ENCODE results near the gene ACKR2. TPM values are rescaled to one million over a fixed set of nuclear protein-coding genes. Genes with fewer than 3 reads are reported as not detected.

The ACKR2 gene
- total and polyA plus RNA-seq, 7 experiments from 2014 or later: 0.45 to 1.1 (median 0.65) TPM; not detected in 2

DNA sequence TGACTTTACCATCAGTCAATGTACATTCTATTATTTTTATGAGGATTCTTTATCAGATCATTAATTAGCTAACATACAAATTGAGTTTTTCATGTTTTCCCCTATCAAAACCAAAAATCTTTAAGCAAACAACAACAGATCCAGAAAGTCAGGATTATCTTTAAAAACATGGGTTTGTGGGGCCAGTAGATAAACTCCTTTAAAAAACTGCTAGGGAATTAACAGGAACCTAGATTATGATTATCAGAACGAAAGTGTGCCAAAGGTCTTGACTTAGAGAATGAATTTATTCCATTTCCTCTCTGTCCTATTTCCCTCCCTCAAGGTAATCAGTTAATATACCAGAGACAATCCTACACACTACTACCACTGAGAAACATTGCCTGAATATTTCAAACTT is 23.0 kb upstream of the ACKR2 start:
- no peaks in the 10 kb centered on the region for H3K9me3 Mint-ChIP-seq
- peaks cover 2 to 13% (median 9%) of the 10 kb centered on the region in 7 donors for H3K4me1 Mint-ChIP-seq
- H3K36me3 ChIP-seq (ENCODE audit: control insufficient read depth in 2 of 3, insufficient read depth in 3 of 3, low read length in 3 of 3): peaks cover 0 to 7% (median 0%) of the 10 kb centered on the region in 3 experiments
- POLR2A ChIA-PET: no interaction called here
- no peak overlapping the region for H3K4me3 Mint-ChIP-seq
- no peaks in the 10 kb centered on the region for H3K9me3 ChIP-seq (ENCODE audit: control insufficient read depth in 2 of 3, low read length in 3 of 3)
- H3K27ac Mint-ChIP-seq: no peak overlapping the region
- intact Hi-C loops (cut with micrococcal nuclease): loop anchor here in 1 of 2 donors (10.0 kb wide), 1 partner anchor 719 kb away; no protein-coding TSS in a partner anchor
- no peak overlapping the region for H3K4me3 ChIP-seq (ENCODE audit: low read length)
- DNase-seq (no peak), ATAC-seq (no peak)
- H3K27me3 Mint-ChIP-seq: no peaks in the 10 kb centered on the region
- CTCF ChIA-PET: no interaction called here
- peaks cover 0 to 30% (median 14%) of the 10 kb centered on the region in 5 donors for H3K36me3 Mint-ChIP-seq
- no peak overlapping the region for H3K27ac ChIP-seq (ENCODE audit: low read depth, low read length)
- H3K27me3 ChIP-seq (ENCODE audit: control insufficient read depth in 2 of 2, insufficient read depth in 2 of 2, low read length in 2 of 2): no peaks in the 10 kb centered on the region
- H3K4me1 ChIP-seq (ENCODE audit: control insufficient read depth in 2 of 2, insufficient read depth in 2 of 2, low read length in 2 of 2): no peaks in the 10 kb centered on the region

DNA sequence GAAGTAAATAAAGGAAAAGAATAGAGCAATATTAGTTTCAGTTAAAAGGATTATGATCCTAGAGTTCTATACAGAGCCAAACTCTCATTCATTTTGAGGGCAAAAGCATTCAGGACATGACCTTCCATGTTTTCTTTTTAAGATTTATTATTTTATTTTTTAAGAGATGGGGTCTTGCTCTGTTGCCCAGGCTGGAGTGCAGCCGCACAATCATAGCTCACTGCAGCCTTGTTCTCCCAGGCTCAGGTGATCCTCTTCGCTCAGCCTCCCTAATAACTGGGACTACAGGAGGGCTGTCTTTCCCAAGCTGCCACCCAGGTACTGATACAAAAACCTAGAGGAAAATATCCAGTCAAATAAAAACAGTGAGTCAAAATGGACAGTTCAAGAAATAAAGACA is 22.6 kb upstream of the ACKR2 start:
- H3K4me3 Mint-ChIP-seq: no peak overlapping the region

DNA sequence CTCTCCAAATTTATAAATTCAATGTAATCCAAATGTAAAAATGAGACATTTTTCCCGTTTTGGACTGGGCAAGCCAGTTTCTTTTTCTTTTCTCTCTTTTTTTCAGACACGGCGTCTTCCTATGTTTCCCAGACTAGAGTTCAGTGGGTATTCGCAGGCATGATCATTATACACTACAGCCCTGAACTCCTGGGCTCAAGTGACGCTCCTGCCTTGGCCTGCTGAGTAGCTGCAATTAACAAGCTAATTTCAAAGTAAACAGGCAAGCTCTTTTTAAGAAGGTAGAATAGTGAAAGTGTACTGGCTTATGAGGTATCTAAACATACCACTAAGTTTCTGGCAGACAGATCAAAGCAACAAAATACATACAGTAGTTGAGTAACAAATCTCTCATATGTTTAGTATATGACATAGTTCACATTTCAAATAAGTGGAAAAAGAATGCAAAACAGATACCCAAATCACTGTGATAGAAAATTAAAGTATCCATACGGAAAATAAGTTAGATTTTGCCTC is 18.5 kb upstream of the ACKR2 start:
- Histone ChIP-seq H3K4me1 (ENCODE audit: control insufficient read depth in 2 of 2, insufficient read depth in 2 of 2, low read length in 2 of 2) (no peaks in the 10 kb centered on the region), H3K36me3 (ENCODE audit: control insufficient read depth in 2 of 3, insufficient read depth in 3 of 3, low read length in 3 of 3) (peaks cover 0 to 3% (median 0%) of the 10 kb centered on the region in 3 experiments), H3K4me3 (ENCODE audit: low read length) (no peak overlapping the region), H3K27me3 (ENCODE audit: control insufficient read depth in 2 of 2, insufficient read depth in 2 of 2, low read length in 2 of 2) (no peaks in the 10 kb centered on the region), H3K9me3 (ENCODE audit: control insufficient read depth in 2 of 3, low read length in 3 of 3) (no peaks in the 10 kb centered on the region), H3K27ac (ENCODE audit: low read depth, low read length) (no peak overlapping the region)
- peaks cover 0 to 29% (median 17%) of the 10 kb centered on the region in 5 donors for H3K36me3 Mint-ChIP-seq
- ChIA-PET POLR2A (no interaction called here), CTCF (interaction anchor here (0.7 kb wide), 1 partner anchor 17 kb away, joined by 3 read pairs; no protein-coding TSS in a partner anchor)
- H3K9me3 Mint-ChIP-seq: peaks cover 0 to 1% (median 0%) of the 10 kb centered on the region in 11 donors
- no peak for DNase-seq
- peak overlapping the region in 1 of 9 donors; percentile 41 for H3K27ac Mint-ChIP-seq
- no peaks in the 10 kb centered on the region for H3K27me3 Mint-ChIP-seq
- ATAC-seq: no peak
- intact Hi-C loops (cut with micrococcal nuclease): no loop called here
- no peak overlapping the region for H3K4me3 Mint-ChIP-seq
- peaks cover 6 to 27% (median 15%) of the 10 kb centered on the region in 7 donors for H3K4me1 Mint-ChIP-seq

More for the DNA sequence above, 22.6 kb upstream of the ACKR2 start:
- H3K27ac ChIP-seq (ENCODE audit: low read depth, low read length): no peak overlapping the region
- H3K4me1 ChIP-seq (ENCODE audit: control insufficient read depth in 2 of 2, insufficient read depth in 2 of 2, low read length in 2 of 2): no peaks in the 10 kb centered on the region
- Mint-ChIP-seq H3K36me3 (peaks cover 0 to 30% (median 14%) of the 10 kb centered on the region in 5 donors), H3K27ac (no peak overlapping the region), H3K27me3 (no peaks in the 10 kb centered on the region), H3K9me3 (no peaks in the 10 kb centered on the region), H3K4me1 (peaks cover 2 to 16% (median 9%) of the 10 kb centered on the region in 7 donors)
- intact Hi-C loops (cut with micrococcal nuclease): loop anchor here in 1 of 2 donors (10.0 kb wide), 1 partner anchor 718 kb away; no protein-coding TSS in a partner anchor
- ChIA-PET CTCF (no interaction called here), POLR2A (interaction anchor here (0.6 kb wide), 1 partner anchor 14 kb away, joined by 3 read pairs; no protein-coding TSS in a partner anchor)
- DNase-seq (no peak), ATAC-seq (no peak)
- H3K9me3 ChIP-seq (ENCODE audit: control insufficient read depth in 2 of 3, low read length in 3 of 3): no peaks in the 10 kb centered on the region
- H3K4me3 ChIP-seq (ENCODE audit: low read length): no peak overlapping the region
- no peaks in the 10 kb centered on the region for H3K27me3 ChIP-seq (ENCODE audit: control insufficient read depth in 2 of 2, insufficient read depth in 2 of 2, low read length in 2 of 2)
- H3K36me3 ChIP-seq (ENCODE audit: control insufficient read depth in 2 of 3, insufficient read depth in 3 of 3, low read length in 3 of 3): peaks cover 0 to 7% (median 0%) of the 10 kb centered on the region in 3 experiments

DNA sequence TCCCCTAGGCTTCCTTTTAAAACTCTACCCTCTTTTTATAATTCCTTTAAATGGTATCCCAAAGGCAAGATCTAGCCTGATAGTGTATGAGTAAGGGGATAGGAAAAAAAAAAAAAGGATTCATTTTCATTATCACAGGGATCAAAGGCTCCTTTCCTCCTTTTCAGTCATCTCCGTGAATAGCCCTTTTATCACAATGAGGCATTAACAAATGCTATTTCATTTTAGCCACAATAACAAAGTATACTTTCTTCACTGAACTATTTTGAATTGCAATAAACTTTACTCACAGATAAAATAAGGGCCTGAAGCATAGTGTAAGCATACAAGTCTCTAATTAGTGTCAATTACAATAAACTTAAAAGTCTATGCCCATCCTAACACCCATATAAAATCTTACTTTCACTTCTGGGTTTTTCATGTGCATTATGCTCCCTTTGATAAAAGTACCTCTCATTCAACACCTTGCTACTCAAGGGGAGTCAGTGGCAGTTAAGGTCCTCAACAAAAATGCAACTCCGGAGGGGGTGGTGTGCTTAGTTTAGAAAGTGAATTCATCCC is 13.5 kb upstream of the ACKR2 start:
- H3K9me3 Mint-ChIP-seq: peaks cover 0 to 1% (median 0%) of the 10 kb centered on the region in 11 donors
- ATAC-seq (no peak), DNase-seq (no peak)
- H3K27me3 Mint-ChIP-seq: no peaks in the 10 kb centered on the region
- CTCF ChIA-PET: interaction anchor here (0.6 to 1.0 kb wide), 2 partner anchors 14 to 228 kb away, joined by 3 to 7 read pairs; no protein-coding TSS in a partner anchor
- intact Hi-C loops (cut with micrococcal nuclease): no loop called here
- H3K27ac ChIP-seq (ENCODE audit: low read depth, low read length): no peak overlapping the region
- H3K4me1 Mint-ChIP-seq: peaks cover 17 to 36% (median 28%) of the 10 kb centered on the region in 7 donors
- POLR2A ChIA-PET: interaction anchor here (1.1 kb wide), 1 partner anchor 11 kb away, joined by 5 read pairs; no protein-coding TSS in a partner anchor
- no peaks in the 10 kb centered on the region for H3K27me3 ChIP-seq (ENCODE audit: control insufficient read depth in 2 of 2, insufficient read depth in 2 of 2, low read length in 2 of 2)
- H3K4me3 Mint-ChIP-seq: no peak overlapping the region
- peaks cover 0 to 21% (median 11%) of the 10 kb centered on the region in 5 donors for H3K36me3 Mint-ChIP-seq
- H3K27ac Mint-ChIP-seq: peak overlapping the region in 1 of 9 donors; percentile 7
- no peak overlapping the region for H3K4me3 ChIP-seq (ENCODE audit: low read length)
- no peaks in the 10 kb centered on the region for H3K9me3 ChIP-seq (ENCODE audit: control insufficient read depth in 2 of 3, low read length in 3 of 3)
- no peaks in the 10 kb centered on the region for H3K4me1 ChIP-seq (ENCODE audit: control insufficient read depth in 2 of 2, insufficient read depth in 2 of 2, low read length in 2 of 2)
- no peaks in the 10 kb centered on the region for H3K36me3 ChIP-seq (ENCODE audit: control insufficient read depth in 2 of 3, insufficient read depth in 3 of 3, low read length in 3 of 3)

DNA sequence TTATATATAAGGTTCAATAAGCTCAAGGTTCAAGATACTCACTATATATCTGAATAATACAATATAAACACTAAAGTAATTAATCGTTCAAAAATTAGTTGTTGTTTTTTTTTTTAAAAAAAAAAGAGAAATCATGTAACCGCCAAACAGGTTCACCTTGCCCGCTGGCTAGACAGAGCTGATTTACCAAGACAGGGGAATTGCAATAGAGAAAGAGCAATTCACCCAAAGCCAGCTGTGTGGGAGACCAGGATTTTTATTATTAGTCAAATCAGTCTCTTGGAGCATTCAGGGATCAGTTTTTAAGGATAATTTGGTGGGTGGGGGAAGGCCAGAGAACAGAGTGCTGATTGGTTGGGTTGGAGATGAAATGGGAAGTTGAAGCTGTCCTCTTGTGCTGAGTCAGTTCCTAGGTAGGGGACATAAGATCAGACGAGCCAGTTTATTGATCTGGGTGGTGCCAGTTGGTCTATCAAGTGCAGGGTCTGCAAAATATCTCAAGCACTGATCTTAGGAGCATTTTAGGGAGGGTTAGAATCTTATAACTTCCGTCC is 12.8 kb upstream of the ACKR2 start:
- Histone ChIP-seq H3K4me1 (ENCODE audit: control insufficient read depth in 2 of 2, insufficient read depth in 2 of 2, low read length in 2 of 2) (peaks cover 0 to 3% of the 10 kb centered on the region in 2 donors), H3K9me3 (ENCODE audit: control insufficient read depth in 2 of 3, low read length in 3 of 3) (no peaks in the 10 kb centered on the region), H3K27me3 (ENCODE audit: control insufficient read depth in 2 of 2, insufficient read depth in 2 of 2, low read length in 2 of 2) (no peaks in the 10 kb centered on the region), H3K27ac (ENCODE audit: low read depth, low read length) (no peak overlapping the region), H3K36me3 (ENCODE audit: control insufficient read depth in 2 of 3, insufficient read depth in 3 of 3, low read length in 3 of 3) (no peaks in the 10 kb centered on the region), H3K4me3 (ENCODE audit: low read length) (no peak overlapping the region)
- CTCF ChIA-PET: interaction anchor here (0.6 to 1.0 kb wide), 2 partner anchors 15 to 228 kb away, joined by 3 to 7 read pairs; no protein-coding TSS in a partner anchor
- Mint-ChIP-seq H3K27me3 (no peaks in the 10 kb centered on the region), H3K4me1 (peaks cover 23 to 36% (median 30%) of the 10 kb centered on the region in 7 donors), H3K9me3 (peaks cover 0 to 2% (median 0%) of the 10 kb centered on the region in 11 donors), H3K27ac (peak overlapping the region in 1 of 9 donors; percentile 9), H3K4me3 (no peak overlapping the region), H3K36me3 (peaks cover 0 to 20% (median 14%) of the 10 kb centered on the region in 5 donors)
- intact Hi-C loops (cut with micrococcal nuclease): no loop called here
- ATAC-seq (no peak), DNase-seq (no peak)
- POLR2A ChIA-PET: interaction anchor here (0.7 to 1.1 kb wide), 2 partner anchors 10 to 1597 kb away, joined by 3 to 5 read pairs; partner anchors contain the start of gene CTNNB1

DNA sequence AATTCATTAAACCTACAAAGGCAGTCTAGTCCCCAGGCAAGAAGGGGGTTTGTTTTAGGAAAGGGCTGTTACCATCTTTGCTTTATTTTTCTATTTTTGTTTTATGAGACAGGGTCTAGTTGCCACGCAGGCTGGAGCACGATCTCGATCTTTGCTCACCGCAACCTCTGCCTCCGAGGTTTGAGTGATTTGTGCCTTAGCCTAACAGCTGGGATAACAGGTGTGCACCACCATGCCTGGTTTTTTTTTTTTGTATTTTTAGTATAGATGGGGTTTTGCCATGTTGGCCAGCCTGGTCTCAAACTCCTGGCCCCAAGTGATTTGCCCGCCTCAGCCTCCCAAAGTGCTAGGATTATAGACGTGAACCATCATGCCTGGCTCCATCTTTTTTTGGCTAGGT is 9.9 kb upstream of the ACKR2 start:
- ChIA-PET CTCF (no interaction called here), POLR2A (interaction anchor here (0.6 to 0.7 kb wide), 2 partner anchors 222 to 395 kb away, joined by 3 read pairs; no protein-coding TSS in a partner anchor)
- peak overlapping the region in 1 of 10 donors; percentile 34 for H3K4me3 Mint-ChIP-seq
- no peak for ATAC-seq
- Histone ChIP-seq H3K36me3 (ENCODE audit: control insufficient read depth in 2 of 3, insufficient read depth in 3 of 3, low read length in 3 of 3) (peaks cover 0 to 6% (median 0%) of the 10 kb centered on the region in 3 experiments), H3K4me1 (ENCODE audit: control insufficient read depth in 2 of 2, insufficient read depth in 2 of 2, low read length in 2 of 2) (peaks cover 9 to 16% of the 10 kb centered on the region in 2 donors), H3K9me3 (ENCODE audit: control insufficient read depth in 2 of 3, low read length in 3 of 3) (no peaks in the 10 kb centered on the region), H3K27me3 (ENCODE audit: control insufficient read depth in 2 of 2, insufficient read depth in 2 of 2, low read length in 2 of 2) (no peaks in the 10 kb centered on the region), H3K27ac (ENCODE audit: low read depth, low read length) (no peak overlapping the region), H3K4me3 (ENCODE audit: low read length) (no peak overlapping the region)
- no peaks in the 10 kb centered on the region for H3K27me3 Mint-ChIP-seq
- no peak for DNase-seq
- peaks cover 0 to 17% (median 6%) of the 10 kb centered on the region in 5 donors for H3K36me3 Mint-ChIP-seq
- peaks cover 39 to 62% (median 53%) of the 10 kb centered on the region in 7 donors for H3K4me1 Mint-ChIP-seq
- H3K9me3 Mint-ChIP-seq: peaks cover 0 to 2% (median 0%) of the 10 kb centered on the region in 11 donors
- no peak overlapping the region for H3K27ac Mint-ChIP-seq
- intact Hi-C loops (cut with micrococcal nuclease): no loop called here
